ENCODE measurements around the gene CACNG8. TPM values are rescaled to one million over a fixed set of nuclear protein-coding genes. Genes with fewer than 3 reads are reported as not detected.
"Not testable (repeated sequence)": the region's sequence is repeated elsewhere in the genome, so short reads cannot be mapped to it uniquely, and the experiment has no call there.

Gene CACNG8
- total and polyA plus RNA-seq, 2 experiments from 2014 or later, result 0.06 to 0.13 TPM

- Histone ChIP-seq H3K27me3 (peaks cover 44% of the 10 kb centered on the region), H3K27ac (no peak overlapping the region), H3K4me2 (no peak overlapping the region), H3K4me1 (ENCODE audit: insufficient read depth) (no peaks in the 10 kb centered on the region), H3K79me2 (no peaks in the 10 kb centered on the region), H3K9me2 (replicated peaks; ENCODE audit: insufficient read depth) (no peaks in the 10 kb centered on the region), H3K4me3 (no peak overlapping the region), H3K9me3 (ENCODE audit: low read depth) (no peaks in the 10 kb centered on the region), H3K36me3 (replicated peaks; ENCODE audit: insufficient read depth, low read depth) (no peaks in the 10 kb centered on the region), H4K20me1 (ENCODE audit: insufficient read depth, poor library complexity, severe bottlenecking) (no peaks in the 10 kb centered on the region), H2AFZ (no peak overlapping the region)
- WGBS (ENCODE audit: low lambda C conversion rate, missing lambda C conversion rate), result 66% methylated on average over 5 of the region's 5 CpGs
- TF ChIP-seq EZH2 (IDR thresholded peaks at IDR 0.05; ENCODE audit: borderline replicate concordance), result no peak
- no peak for TF ChIP-seq EZH2phosphoT487 (IDR thresholded peaks at IDR 0.05; ENCODE audit: low read depth, severe bottlenecking, unreplicated experiment)
- TF ChIP-seq CTCF (IDR thresholded peaks at IDR 0.05; ENCODE audit: poor library complexity), result no peak
- no peak for DNase-seq (ENCODE audit: low spot score)
Measured at GRCh38 chr19:53947624-53948023, 15.1 kb upstream of the CACNG8 start.

GRCh38 chr19:53948611-53949010, 14.1 kb upstream of the CACNG8 start:
- H2AFZ ChIP-seq; H4K20me1 ChIP-seq (ENCODE audit: insufficient read depth, poor library complexity, severe bottlenecking); H3K9me3 ChIP-seq (ENCODE audit: low read depth); H3K9me2 ChIP-seq (replicated peaks; ENCODE audit: insufficient read depth); H3K4me1 ChIP-seq (ENCODE audit: insufficient read depth); DNase-seq (ENCODE audit: low spot score); H3K4me2 ChIP-seq; H3K36me3 ChIP-seq (replicated peaks; ENCODE audit: insufficient read depth, low read depth); H3K4me3 ChIP-seq; H3K27ac ChIP-seq; H3K79me2 ChIP-seq: not testable (repeated sequence)
- peaks cover 37% of the 10 kb centered on the region for H3K27me3 ChIP-seq
- 72% methylated on average over 5 of the region's 5 CpGs for WGBS (ENCODE audit: low lambda C conversion rate, missing lambda C conversion rate)

- Histone ChIP-seq H3K36me3 (replicated peaks; ENCODE audit: insufficient read depth, low read depth) (no peaks in the 10 kb centered on the region), H3K9me2 (replicated peaks; ENCODE audit: insufficient read depth) (no peaks in the 10 kb centered on the region), H2AFZ (no peak overlapping the region), H3K79me2 (no peaks in the 10 kb centered on the region), H3K27ac (no peak overlapping the region), H3K9me3 (ENCODE audit: low read depth) (no peaks in the 10 kb centered on the region), H3K27me3 (peaks cover 20% of the 10 kb centered on the region), H4K20me1 (ENCODE audit: insufficient read depth, poor library complexity, severe bottlenecking) (no peaks in the 10 kb centered on the region), H3K4me3 (no peak overlapping the region), H3K4me2 (no peak overlapping the region), H3K4me1 (ENCODE audit: insufficient read depth) (no peaks in the 10 kb centered on the region)
- no peak for DNase-seq (ENCODE audit: low spot score)
- TF ChIP-seq CTCF (IDR thresholded peaks at IDR 0.05; ENCODE audit: poor library complexity) (no peak), EZH2 (IDR thresholded peaks at IDR 0.05; ENCODE audit: borderline replicate concordance) (no peak), EZH2phosphoT487 (IDR thresholded peaks at IDR 0.05; ENCODE audit: low read depth, severe bottlenecking, unreplicated experiment) (no peak)
- 74% methylated on average over 11 of the region's 11 CpGs for WGBS (ENCODE audit: low lambda C conversion rate, missing lambda C conversion rate)
Measured at GRCh38 chr19:53951436-53951835, 11.3 kb upstream of the CACNG8 start.

- no peaks in the 10 kb centered on the region for H3K36me3 ChIP-seq (replicated peaks; ENCODE audit: insufficient read depth, low read depth)
- peaks cover 24% of the 10 kb centered on the region for H3K27me3 ChIP-seq
- no peaks in the 10 kb centered on the region for H3K9me3 ChIP-seq (ENCODE audit: low read depth)
- no peak for TF ChIP-seq EZH2phosphoT487 (IDR thresholded peaks at IDR 0.05; ENCODE audit: low read depth, severe bottlenecking, unreplicated experiment)
- TF ChIP-seq EZH2 (IDR thresholded peaks at IDR 0.05; ENCODE audit: borderline replicate concordance), result no peak
- no peak for TF ChIP-seq CTCF (IDR thresholded peaks at IDR 0.05; ENCODE audit: poor library complexity)
- H3K4me3 ChIP-seq, result no peak overlapping the region
- WGBS (ENCODE audit: low lambda C conversion rate, missing lambda C conversion rate), result 92% methylated on average over 9 of the region's 9 CpGs
- no peaks in the 10 kb centered on the region for H3K4me1 ChIP-seq (ENCODE audit: insufficient read depth)
- H2AFZ ChIP-seq, result no peak overlapping the region
- H4K20me1 ChIP-seq (ENCODE audit: insufficient read depth, poor library complexity, severe bottlenecking), result no peaks in the 10 kb centered on the region
- no peak overlapping the region for H3K27ac ChIP-seq
- no peaks in the 10 kb centered on the region for H3K9me2 ChIP-seq (replicated peaks; ENCODE audit: insufficient read depth)
- DNase-seq (ENCODE audit: low spot score), result no peak
- H3K4me2 ChIP-seq, result no peak overlapping the region
- no peaks in the 10 kb centered on the region for H3K79me2 ChIP-seq
Measured at GRCh38 chr19:53951947-53952346, 10.8 kb upstream of the CACNG8 start.

All from hepatocyte (in vitro differentiated cells).